GM12891 (cell line): ENCODE measurements around the gene USH1C.

Experiments
- POLR2A ChIP-seq: IDR thresholded peaks from 2 replicates; pipeline ENCODE4 v1.6.1; 2011; ENCODE audit warnings: low read depth, low read length, control low read depth
- POLR2AphosphoS5 ChIP-seq: IDR thresholded peaks from 2 replicates; pipeline ENCODE4 v1.6.1; 2011; ENCODE audit warnings: low read depth, low read length, control low read depth
- POU2F2 ChIP-seq: IDR thresholded peaks from 2 replicates; pipeline ENCODE4 v1.6.1; 2011; ENCODE audit warnings: low read depth, mild to moderate bottlenecking, control low read depth, low read length, moderate library complexity
- TAF1 ChIP-seq: IDR thresholded peaks from 2 replicates; pipeline ENCODE4 v1.6.1; 2011; ENCODE audit warnings: low read depth, low read length, control low read depth

DNA sequence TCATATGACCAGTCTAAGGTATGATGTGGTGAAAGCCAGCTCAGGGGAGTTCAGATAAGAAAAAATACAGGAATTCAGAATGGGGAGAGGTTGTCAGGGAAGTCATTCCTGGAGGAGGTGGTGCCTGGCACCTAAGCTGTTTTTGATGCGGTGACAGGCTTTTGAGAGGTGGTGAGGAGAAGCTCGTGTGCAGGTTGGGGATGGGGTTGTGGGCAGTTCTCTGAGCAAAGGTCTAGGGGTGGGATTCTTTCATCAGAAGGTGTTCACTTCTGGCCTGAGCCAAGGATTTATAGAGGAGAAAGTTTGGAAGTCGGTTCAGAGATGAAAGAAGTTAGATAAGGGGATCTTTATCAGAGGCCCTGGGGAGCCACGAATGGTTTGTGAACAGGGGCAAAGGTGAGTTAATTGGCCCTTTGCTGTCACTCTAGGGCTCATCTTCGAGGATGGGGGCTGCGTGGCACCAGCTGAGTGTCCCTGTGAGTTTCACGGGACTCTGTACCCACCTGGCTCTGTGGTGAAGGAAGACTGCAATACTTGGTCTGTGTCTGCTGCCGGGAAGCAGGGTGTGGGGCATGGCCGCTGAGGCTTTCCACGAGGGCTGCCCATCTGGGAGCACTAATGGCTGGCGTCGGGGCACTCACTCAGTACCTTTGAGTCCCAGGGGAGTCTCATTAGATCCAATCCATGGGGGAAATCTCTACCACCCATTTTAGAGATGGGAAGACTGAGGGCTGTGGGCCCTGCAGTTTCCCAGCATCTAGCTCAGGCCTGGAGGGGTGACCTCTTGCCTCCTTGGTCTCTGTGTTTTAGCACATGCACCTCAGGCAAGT lies 16.3 kb upstream of the USH1C start:
- TF ChIP-seq POLR2A (no peak), POU2F2 (no peak), POLR2AphosphoS5 (no peak), TAF1 (no peak)
